ENCODE results near the gene MTHFD1L.
A peak's percentile ranks its signal among the peaks of the same experiment; 100 is the strongest.

MTHFD1L gene

DNA sequence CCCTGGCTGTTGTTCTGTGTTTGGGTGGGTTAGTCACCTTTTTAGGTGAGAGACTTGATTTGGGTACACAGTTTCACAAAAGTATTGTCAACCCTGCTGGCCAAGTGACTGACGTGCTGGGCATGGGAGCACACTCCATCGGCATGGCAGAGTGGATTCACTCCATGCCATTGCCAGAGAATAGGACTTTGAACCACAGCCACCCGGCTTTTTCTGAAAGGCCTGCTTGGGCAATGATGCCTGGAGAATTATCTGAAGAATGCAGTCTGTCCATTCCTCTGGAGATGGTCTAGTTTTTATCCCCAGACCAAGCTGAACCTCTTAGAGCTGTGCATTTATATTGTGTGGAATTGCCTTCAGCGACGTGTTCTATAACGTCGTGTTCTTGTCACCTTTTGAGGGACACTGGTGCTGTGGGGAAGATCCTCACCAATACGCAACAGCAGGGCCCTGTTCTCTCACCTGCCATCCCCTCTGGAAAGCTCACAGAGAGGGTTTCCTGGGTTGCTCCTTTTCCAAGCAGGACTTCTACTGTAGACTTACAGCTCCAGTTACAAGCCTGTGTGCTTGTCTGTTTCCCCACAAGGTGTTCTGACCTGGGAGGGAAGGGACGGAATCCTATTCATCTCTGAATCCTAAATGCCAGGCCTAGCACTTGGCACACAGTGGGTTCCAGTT, 190.9 kb downstream of the MTHFD1L start:
- no peak for DNase-seq (ENCODE audit: low spot score in 2 of 2)
- H3K27ac Mint-ChIP-seq: no peak overlapping the region
- no peaks in the 10 kb centered on the region for H3K4me1 Mint-ChIP-seq
- peaks cover 22% of the 10 kb centered on the region for H3K36me3 Mint-ChIP-seq
- H3K9me3 Mint-ChIP-seq: no peaks in the 10 kb centered on the region
- no peak for ATAC-seq
- no peak overlapping the region for H3K4me3 Mint-ChIP-seq

- peaks cover 16% of the 10 kb centered on the region for H3K36me3 Mint-ChIP-seq
- no peak for ATAC-seq
- H3K27ac Mint-ChIP-seq: no peak overlapping the region
Observed at GRCh38 chr6:151057061-151057460, 191.6 kb downstream of the MTHFD1L start.

GRCh38 chr6:151058021-151058733, 192.7 kb downstream of the MTHFD1L start:
- DNase-seq (ENCODE audit: low spot score in 2 of 2) (no peak), ATAC-seq (no peak)
- H3K4me1 Mint-ChIP-seq: no peaks in the 10 kb centered on the region
- H3K36me3 Mint-ChIP-seq: peaks cover 16% of the 10 kb centered on the region
- no peak overlapping the region for H3K4me3 Mint-ChIP-seq
- no peak overlapping the region for H3K27ac Mint-ChIP-seq
- no peaks in the 10 kb centered on the region for H3K9me3 Mint-ChIP-seq

More at GRCh38 chr6:151057061-151057460, 191.6 kb downstream of the MTHFD1L start:
- no peak overlapping the region for H3K4me3 Mint-ChIP-seq
- DNase-seq (ENCODE audit: low spot score in 2 of 2): no peak
- no peaks in the 10 kb centered on the region for H3K4me1 Mint-ChIP-seq
- no peaks in the 10 kb centered on the region for H3K9me3 Mint-ChIP-seq

- DNase-seq (ENCODE audit: low spot score in 2 of 2): no peak
- no peak for ATAC-seq
- no peaks in the 10 kb centered on the region for H3K4me1 Mint-ChIP-seq
- peaks cover 17% of the 10 kb centered on the region for H3K36me3 Mint-ChIP-seq
- H3K4me3 Mint-ChIP-seq: no peak overlapping the region
- no peak overlapping the region for H3K27ac Mint-ChIP-seq
- no peaks in the 10 kb centered on the region for H3K9me3 Mint-ChIP-seq
Observed at GRCh38 chr6:151059612-151060095, 194.2 kb downstream of the MTHFD1L start.

GRCh38 chr6:151060096-151060765, 194.7 kb downstream of the MTHFD1L start:
- H3K36me3 Mint-ChIP-seq: peaks cover 20% of the 10 kb centered on the region
- no peak overlapping the region for H3K4me3 Mint-ChIP-seq
- H3K9me3 Mint-ChIP-seq: no peaks in the 10 kb centered on the region
- DNase-seq (ENCODE audit: low spot score in 2 of 2): no peak
- H3K4me1 Mint-ChIP-seq: no peaks in the 10 kb centered on the region
- no peak for ATAC-seq
- H3K27ac Mint-ChIP-seq: no peak overlapping the region

GRCh38 chr6:151060766-151061531, 195.4 kb downstream of the MTHFD1L start:
- no peak for ATAC-seq
- Mint-ChIP-seq H3K36me3 (peaks cover 24% of the 10 kb centered on the region), H3K27ac (no peak overlapping the region), H3K4me3 (no peak overlapping the region), H3K4me1 (no peaks in the 10 kb centered on the region), H3K9me3 (no peaks in the 10 kb centered on the region)
- DNase-seq (ENCODE audit: low spot score in 2 of 2): no peak

GRCh38 chr6:151063352-151063751, 197.8 kb downstream of the MTHFD1L start:
- DNase-seq (ENCODE audit: low spot score in 2 of 2): no peak
- Mint-ChIP-seq H3K4me1 (no peaks in the 10 kb centered on the region), H3K9me3 (no peaks in the 10 kb centered on the region), H3K27ac (no peak overlapping the region), H3K4me3 (no peak overlapping the region), H3K36me3 (peaks cover 14% of the 10 kb centered on the region)
- ATAC-seq: no peak

GRCh38 chr6:151063842-151064647, 198.5 kb downstream of the MTHFD1L start:
- Mint-ChIP-seq H3K4me3 (no peak overlapping the region), H3K4me1 (no peaks in the 10 kb centered on the region), H3K9me3 (no peaks in the 10 kb centered on the region), H3K27ac (no peak overlapping the region), H3K36me3 (peaks cover 21% of the 10 kb centered on the region)
- no peak for ATAC-seq
- DNase-seq (ENCODE audit: low spot score in 2 of 2): no peak

DNA sequence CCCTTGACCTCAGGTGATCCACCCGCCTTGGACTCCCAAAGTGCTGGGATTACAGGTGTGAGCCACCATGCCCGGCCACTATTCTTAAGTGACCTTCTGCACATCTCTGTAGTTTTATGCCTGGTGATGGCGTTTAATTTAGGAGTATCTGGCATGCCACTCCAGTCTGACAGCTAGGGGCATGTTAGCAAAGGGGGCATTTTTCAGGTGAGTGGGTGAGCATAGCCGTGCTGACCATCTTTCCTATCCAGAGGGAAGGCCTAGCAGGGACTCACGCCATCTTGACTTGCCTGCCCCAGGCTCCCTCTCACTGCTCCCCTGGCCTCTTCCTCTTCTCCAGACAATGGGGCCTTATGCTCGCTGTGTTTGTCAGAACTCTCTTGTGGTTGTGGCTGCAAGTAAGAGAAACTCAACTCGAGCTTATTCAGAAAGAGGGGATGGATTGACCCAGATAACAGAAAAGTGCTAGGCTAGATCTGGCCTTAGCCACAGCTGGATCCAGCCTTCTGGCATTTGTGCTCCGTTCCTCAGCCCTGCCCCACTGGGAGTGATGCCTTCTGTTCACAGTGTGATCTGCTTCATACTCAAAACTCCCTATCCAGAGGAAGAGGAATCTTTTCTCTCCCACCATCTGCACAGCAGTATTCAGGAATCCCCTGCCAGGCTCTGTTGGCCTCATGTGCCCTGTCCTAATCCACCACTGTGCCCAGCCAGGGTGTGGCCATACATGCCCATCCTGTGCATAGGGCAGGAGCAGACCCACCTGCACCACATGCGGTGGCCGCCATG, 199.7 kb downstream of the MTHFD1L start:
- H3K4me1 Mint-ChIP-seq: no peaks in the 10 kb centered on the region
- peak overlapping the region; percentile 62 for H3K27ac Mint-ChIP-seq
- H3K9me3 Mint-ChIP-seq: no peaks in the 10 kb centered on the region
- ATAC-seq (no peak), DNase-seq (ENCODE audit: low spot score in 2 of 2) (no peak)
- H3K36me3 Mint-ChIP-seq: peaks cover 23% of the 10 kb centered on the region
- no peak overlapping the region for H3K4me3 Mint-ChIP-seq

GRCh38 chr6:151067684-151068596, 202.4 kb downstream of the MTHFD1L start:
- H3K27ac Mint-ChIP-seq: no peak overlapping the region
- H3K9me3 Mint-ChIP-seq: no peaks in the 10 kb centered on the region
- no peak for DNase-seq (ENCODE audit: low spot score in 2 of 2)
- H3K36me3 Mint-ChIP-seq: peaks cover 31% of the 10 kb centered on the region
- H3K4me1 Mint-ChIP-seq: no peaks in the 10 kb centered on the region
- no peak overlapping the region for H3K4me3 Mint-ChIP-seq
- no peak for ATAC-seq

GRCh38 chr6:151068761-151069312, 203.3 kb downstream of the MTHFD1L start:
- Mint-ChIP-seq H3K27ac (no peak overlapping the region), H3K36me3 (peaks cover 34% of the 10 kb centered on the region), H3K9me3 (no peaks in the 10 kb centered on the region), H3K4me1 (no peaks in the 10 kb centered on the region), H3K4me3 (no peak overlapping the region)
- DNase-seq (ENCODE audit: low spot score in 2 of 2) (no peak), ATAC-seq (no peak)

- no peak overlapping the region for H3K27ac Mint-ChIP-seq
Observed at GRCh38 chr6:151069641-151070040, 204.1 kb downstream of the MTHFD1L start.

DNA sequence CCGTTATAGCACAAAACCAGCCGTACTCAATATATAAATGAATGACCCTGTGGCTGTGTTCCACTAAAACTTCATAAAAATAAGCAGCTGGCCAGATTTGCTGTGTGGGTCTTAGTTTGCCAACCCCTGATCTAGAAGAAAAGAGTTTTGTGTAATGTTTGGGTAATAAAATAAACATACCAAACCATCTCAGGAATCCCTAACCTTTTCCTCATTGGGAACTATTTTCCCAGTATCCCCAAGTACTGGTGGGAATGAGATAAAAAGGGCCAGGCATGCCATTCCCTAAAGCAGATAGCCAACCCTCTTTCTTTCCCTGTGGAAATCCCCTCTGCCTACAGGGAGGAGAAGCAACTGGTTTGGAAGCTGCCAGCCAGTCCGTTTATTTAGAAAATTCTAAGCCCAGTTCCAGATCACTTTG, 205.1 kb downstream of the MTHFD1L start:
- Mint-ChIP-seq H3K27ac (no peak overlapping the region), H3K36me3 (peaks cover 22% of the 10 kb centered on the region), H3K4me1 (no peaks in the 10 kb centered on the region), H3K4me3 (no peak overlapping the region), H3K9me3 (no peaks in the 10 kb centered on the region)
- DNase-seq (ENCODE audit: low spot score in 2 of 2) (no peak), ATAC-seq (no peak)

More at GRCh38 chr6:151069641-151070040, 204.1 kb downstream of the MTHFD1L start:
- DNase-seq (ENCODE audit: low spot score in 2 of 2): no peak
- Mint-ChIP-seq H3K9me3 (no peaks in the 10 kb centered on the region), H3K4me3 (no peak overlapping the region), H3K4me1 (no peaks in the 10 kb centered on the region), H3K36me3 (peaks cover 31% of the 10 kb centered on the region)
- ATAC-seq: no peak

Data from stimulated activated effector memory CD8-positive, alpha-beta T cell treated with anti-CD3 and anti-CD28 coated beads, Interleukin-12 subunit alpha, Interleukin-12 subunit beta, amount 100 ng/mL, for 72 hours (primary cell).